ENCODE measurements around the gene UCN2. TPM values are rescaled to one million over a fixed set of nuclear protein-coding genes. Genes with fewer than 3 reads are reported as not detected.

Gene UCN2
- polyA plus RNA-seq, 3 donors = 0.19 to 0.25 (median 0.25) TPM

DNA sequence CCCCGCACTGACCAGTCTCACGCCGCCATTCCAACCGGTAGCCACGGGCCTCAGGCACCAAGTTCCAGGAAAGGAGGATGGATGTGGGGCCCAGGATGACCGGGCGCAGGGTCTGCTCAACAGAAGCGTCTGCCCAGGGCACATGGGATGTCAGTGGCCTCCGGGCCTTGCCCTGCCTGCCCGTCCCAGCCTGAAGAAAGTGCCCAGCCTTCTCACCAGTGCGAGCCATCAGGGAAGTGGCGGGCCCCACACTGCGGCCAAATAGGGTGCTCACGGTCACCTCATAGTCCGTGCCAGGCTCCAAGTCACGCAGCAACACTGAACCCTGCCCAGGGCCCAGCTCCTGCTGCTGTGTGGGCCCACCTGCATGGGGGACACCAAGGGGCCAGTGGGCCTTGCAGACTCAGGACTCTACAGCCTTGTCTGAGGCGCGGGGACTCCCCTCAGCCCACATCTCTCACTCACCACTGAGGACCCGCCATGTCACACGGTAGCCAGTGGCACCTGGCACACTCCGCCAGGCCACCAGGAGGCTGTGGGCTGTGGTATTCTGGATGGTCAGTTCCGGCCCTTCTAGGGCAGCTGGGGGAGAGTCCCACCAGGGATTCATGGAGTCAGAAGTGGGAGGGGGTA is 28.4 kb upstream of the UCN2 start:
- DNase-seq (ENCODE audit: low read depth in 3 of 3, low spot score in 2 of 3) = no peak

- no peak for DNase-seq (ENCODE audit: low read depth in 3 of 3, low spot score in 2 of 3)
Measured at GRCh38 chr3:48591436-48591835, 27.9 kb upstream of the UCN2 start.

DNA sequence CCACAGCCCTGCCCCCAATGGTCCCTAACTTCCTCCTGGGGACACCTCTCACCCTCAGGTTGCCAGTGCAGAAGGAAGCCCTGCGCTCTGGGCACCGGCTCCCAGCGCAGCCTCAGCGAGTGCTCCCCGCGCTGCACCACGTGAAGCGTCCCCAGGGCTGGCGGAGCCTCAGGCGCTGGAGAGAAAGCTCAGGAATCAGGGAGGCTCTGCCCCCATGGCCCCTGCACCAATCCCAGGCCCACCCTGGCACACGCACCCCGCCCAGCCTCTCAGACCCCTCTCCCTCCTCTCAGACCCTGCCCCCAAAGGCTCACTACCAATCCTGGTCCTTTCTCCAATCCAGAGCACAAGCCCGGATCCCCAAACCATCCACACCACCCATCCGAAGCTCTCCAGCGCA is 24.6 kb upstream of the UCN2 start:
- no peak for DNase-seq (ENCODE audit: low read depth in 3 of 3, low spot score in 2 of 3)

- DNase-seq (ENCODE audit: low read depth in 3 of 3, low spot score in 2 of 3) = no peak
Measured at GRCh38 chr3:48587686-48588085, 24.1 kb upstream of the UCN2 start.

DNA sequence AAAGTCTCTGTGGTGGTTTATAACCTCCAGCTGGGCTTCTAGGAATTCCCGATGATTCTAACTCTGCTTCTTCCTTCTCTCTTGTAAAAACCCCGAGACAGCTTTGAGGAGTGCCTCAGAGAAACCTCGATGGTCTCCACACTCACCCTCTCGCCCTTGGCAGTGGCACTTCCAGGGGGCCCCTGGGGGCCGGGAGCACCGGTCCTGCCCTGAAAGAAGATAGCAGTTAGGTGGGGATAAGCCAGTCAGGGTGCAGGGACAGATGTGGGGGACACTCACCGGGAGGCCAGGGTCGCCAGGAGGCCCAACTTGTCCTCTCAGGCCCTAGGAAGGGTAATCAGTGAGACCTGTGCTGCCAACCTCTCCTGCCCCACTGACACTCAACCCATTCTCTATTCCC is 21.8 kb upstream of the UCN2 start:
- DNase-seq (ENCODE audit: low read depth in 3 of 3, low spot score in 2 of 3) = no peak

DNA sequence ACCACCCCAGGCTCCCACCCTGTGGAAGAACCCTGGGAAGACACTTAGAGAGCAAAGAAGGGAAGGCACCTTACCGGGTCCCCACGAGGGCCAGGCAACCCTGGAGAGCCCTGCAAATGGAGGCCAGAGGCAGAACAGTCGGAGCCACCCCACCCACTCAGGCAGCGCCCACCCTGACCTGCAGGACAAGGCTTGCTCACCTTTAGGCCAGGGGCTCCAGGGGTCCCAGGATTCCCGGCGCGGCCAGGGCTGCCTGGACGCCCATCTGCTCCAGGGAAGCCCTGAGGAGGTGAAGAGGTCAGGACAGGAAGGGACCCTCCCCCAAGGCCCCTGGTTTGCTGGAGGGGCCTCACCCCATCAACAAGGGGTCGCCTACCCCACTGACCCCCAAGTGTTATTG is 21.3 kb upstream of the UCN2 start:
- DNase-seq (ENCODE audit: low read depth in 3 of 3, low spot score in 2 of 3) = no peak

GRCh38 chr3:48581621-48582481 is 18.3 kb upstream of the UCN2 start:
- no peak for DNase-seq (ENCODE audit: low read depth in 3 of 3, low spot score in 2 of 3)

DNA sequence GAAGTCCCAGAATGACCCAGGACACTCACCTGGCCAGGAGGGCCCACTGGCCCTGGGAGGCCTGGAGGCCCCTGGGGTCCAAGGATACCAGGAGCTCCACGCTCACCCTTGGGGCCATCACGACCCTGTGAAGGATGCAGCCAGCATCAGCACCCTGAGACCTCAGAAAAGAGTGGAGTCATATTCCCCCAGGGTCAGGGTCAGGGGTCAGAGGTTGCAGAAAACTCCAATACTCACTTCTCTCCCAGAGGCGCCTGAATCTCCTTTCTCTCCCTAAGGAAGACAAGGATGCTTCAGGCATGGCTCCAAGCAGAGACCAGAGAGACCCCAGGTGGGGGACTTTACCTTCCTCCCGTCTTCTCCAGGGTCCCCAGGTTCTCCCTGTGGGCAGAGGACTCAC is 13.1 kb upstream of the UCN2 start:
- DNase-seq (ENCODE audit: low read depth in 3 of 3, low spot score in 2 of 3) = no peak

GRCh38 chr3:48575366-48575765 is 11.8 kb upstream of the UCN2 start:
- DNase-seq (ENCODE audit: low read depth in 3 of 3, low spot score in 2 of 3) = no peak

DNA sequence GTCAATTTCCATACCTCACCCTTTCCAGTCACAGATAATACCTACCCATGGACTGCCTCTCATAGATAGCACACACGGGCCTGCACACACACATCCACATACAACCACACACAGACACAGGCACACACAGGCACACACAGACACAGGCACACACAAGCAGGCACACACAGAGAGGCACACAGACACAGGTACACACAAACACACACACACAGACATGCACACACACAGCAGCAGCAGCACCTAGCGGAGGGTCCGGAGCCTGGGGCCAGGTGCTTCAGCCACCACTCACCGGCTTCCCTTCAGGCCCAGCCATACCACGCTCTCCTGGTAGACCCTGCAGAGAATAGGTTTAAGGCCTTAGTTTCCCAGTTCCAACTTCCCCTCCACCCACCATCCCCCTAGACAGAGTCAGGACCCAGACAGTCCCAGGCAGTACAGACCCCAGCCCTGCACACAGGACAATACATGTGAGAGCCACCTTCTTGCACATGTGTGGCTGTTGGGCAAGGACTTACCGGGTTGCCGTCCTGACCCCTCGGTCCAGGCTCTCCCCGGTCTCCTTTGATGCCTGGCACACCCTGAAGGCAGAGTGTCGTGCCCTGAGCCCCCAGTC is 10.5 kb upstream of the UCN2 start:
- no peak for DNase-seq (ENCODE audit: low read depth in 3 of 3, low spot score in 2 of 3)

- DNase-seq (ENCODE audit: low read depth in 3 of 3, low spot score in 2 of 3) = no peak
Measured at GRCh38 chr3:48572517-48572916, 8.9 kb upstream of the UCN2 start.

DNA sequence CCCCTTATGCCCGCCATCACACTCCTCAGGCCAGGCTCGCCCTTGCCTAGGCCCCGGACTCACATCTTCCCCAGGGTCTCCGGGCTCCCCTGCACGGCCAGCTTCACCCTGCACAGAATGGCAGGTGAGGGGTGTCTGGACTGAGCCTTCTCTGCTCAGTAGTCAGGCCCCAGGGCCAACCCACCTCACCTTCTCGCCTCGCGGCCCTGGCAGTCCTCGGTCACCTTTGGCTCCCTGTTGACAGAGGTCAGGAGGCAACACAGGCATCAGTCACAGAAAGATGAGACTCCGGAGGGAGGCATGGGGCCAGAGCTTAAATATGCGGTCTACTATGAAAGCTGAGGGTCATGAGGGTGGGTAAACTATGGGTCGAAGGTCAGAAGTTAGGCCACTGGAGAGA is 8.4 kb upstream of the UCN2 start:
- DNase-seq (ENCODE audit: low read depth in 3 of 3, low spot score in 2 of 3) = no peak

GRCh38 chr3:48569808-48570450 is 6.3 kb upstream of the UCN2 start:
- no peak for DNase-seq (ENCODE audit: low read depth in 3 of 3, low spot score in 2 of 3)

- no peak for DNase-seq (ENCODE audit: low read depth in 3 of 3, low spot score in 2 of 3)
Measured at GRCh38 chr3:48569400-48569799, 5.8 kb upstream of the UCN2 start.

DNA sequence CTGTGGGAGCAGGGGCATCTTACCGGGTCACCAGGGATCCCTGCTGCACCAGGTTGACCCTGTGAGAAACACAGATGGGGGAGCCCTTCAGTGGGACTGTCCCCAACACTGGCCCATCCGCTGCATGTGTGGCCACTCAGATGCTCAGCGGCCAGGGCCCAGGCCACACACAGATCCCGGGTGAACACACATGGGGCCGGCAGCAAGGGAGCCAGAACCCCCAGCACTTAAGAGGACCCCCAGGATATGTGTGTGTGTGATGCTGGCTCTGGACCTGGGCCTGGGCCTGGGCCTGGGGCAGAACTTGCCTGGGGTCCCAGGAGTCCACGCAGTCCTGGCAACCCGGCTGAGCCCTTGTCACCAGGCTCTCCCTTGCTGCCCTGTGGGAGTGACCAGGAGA is 4.9 kb upstream of the UCN2 start:
- DNase-seq (ENCODE audit: low read depth in 3 of 3, low spot score in 2 of 3) = no peak

- no peak for DNase-seq (ENCODE audit: low read depth in 3 of 3, low spot score in 2 of 3)
Measured at GRCh38 chr3:48567500-48567899, 3.9 kb upstream of the UCN2 start.

GRCh38 chr3:48567090-48567489 is 3.5 kb upstream of the UCN2 start:
- DNase-seq (ENCODE audit: low read depth in 3 of 3, low spot score in 2 of 3) = no peak

GRCh38 chr3:48566401-48566760 is 2.8 kb upstream of the UCN2 start:
- DNase-seq (ENCODE audit: low read depth in 3 of 3, low spot score in 2 of 3) = no peak

DNA sequence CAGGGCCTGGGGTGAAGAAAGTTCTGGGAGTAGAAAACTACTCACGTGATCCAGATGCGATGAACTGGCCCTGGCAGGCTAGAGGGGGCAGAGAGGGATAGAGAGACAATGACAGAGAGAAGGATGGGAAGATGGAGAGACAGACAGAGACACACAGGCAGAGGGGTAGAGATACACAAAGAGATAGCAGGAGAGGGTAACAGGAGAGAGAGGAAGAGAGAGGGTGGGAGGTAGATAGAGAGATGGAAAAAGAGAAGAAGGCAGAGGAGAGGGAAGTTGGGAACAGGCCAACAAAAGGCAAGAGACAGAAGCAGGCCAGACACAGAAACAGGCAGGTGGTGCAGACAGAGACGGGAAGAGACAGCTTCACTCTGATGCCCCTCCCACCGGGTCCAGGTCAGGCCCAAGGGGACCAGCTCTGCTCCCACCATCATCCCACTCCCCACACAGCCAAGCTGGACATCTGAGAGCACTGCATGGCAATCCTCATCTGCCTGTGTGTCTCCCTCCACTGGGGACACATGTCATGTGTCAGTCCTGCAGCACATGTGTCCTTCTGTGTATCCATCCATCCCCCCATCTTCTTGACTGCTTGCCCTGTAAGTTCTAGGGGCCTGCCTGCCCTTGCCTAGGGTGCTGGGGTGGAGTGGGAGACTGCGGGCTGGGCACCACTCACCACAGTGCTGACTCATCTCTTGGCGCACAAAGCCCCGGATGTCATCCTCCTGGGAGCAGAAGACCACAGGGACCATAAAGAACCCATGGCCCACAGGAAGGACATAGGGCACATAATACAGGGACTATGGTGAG is 2.2 kb upstream of the UCN2 start:
- no peak for DNase-seq (ENCODE audit: low read depth in 3 of 3, low spot score in 2 of 3)

- no peak for DNase-seq (ENCODE audit: low read depth in 3 of 3, low spot score in 2 of 3)
Measured at GRCh38 chr3:48565186-48565585, 1.6 kb upstream of the UCN2 start.

DNA sequence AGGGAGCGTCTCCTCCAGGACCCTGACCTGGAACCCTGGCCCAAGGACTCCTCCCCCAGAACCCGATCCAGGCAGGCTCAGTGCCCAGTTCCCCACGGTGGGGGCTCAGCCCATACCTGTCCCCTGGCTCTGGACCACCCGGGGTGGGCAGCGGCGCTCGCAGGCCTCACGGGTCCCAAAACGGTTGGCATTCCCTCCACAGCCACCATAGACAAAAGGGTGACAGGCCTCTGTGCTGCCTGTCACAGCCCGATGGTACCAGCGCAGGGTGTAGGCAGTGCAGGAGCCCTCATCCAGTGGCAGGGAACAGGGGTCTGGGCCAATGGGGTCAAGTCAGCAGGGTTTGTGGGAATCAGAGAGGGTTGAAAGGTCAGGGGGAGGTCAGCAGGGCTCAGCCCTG is 1.1 kb upstream of the UCN2 start:
- DNase-seq (ENCODE audit: low read depth in 3 of 3, low spot score in 2 of 3) = no peak
